Smooth muscle cell (in vitro differentiated cells): ENCODE results near the gene SLC12A8. TPM values are rescaled to one million over a fixed set of nuclear protein-coding genes. Genes with fewer than 3 reads are reported as not detected.

Experiments
- DNase-seq: peaks from one replicate; lab custom pipeline; 2025; ENCODE audit not compliant: unreplicated experiment; lab: John Stamatoyannopoulos, UW
- H2AFZ ChIP-seq: fragments of 200-600 bp; sonication (generic); 2 replicates; pipeline ENCODE4 v1.6.0; 2016; ENCODE audit warnings: antibody characterized with exemption, low read depth, mild to moderate bottlenecking
- H3F3A ChIP-seq: fragments of 200-600 bp; sonication (generic); 2 replicates; pipeline ENCODE4 v1.6.0; 2017; ENCODE audit warnings: antibody characterized with exemption, low read depth
- H3K27ac ChIP-seq: fragments of 200-600 bp; sonication (generic); 2 replicates; pipeline ENCODE4 v1.5.1; 2016; ENCODE audit warnings: low read depth, mild to moderate bottlenecking
- H3K27me3 ChIP-seq: fragments of 200-600 bp; sonication (generic); 2 replicates; pipeline ENCODE4 v1.6.1; 2016; ENCODE audit warnings: low read depth, mild to moderate bottlenecking
- H3K36me3 ChIP-seq: fragments of 200-600 bp; sonication (generic); 2 replicates; pipeline ENCODE4 v1.5.1; 2016; ENCODE audit warnings: low read depth
- H3K4me1 ChIP-seq: fragments of 200-600 bp; sonication (generic); 2 replicates; pipeline ENCODE4 v1.5.1; 2016; ENCODE audit warnings: low read depth
- H3K4me2 ChIP-seq: fragments of 200-600 bp; sonication (generic); 2 replicates; pipeline ENCODE4 v1.6.0; 2016; ENCODE audit warnings: mild to moderate bottlenecking
- H3K4me3 ChIP-seq: fragments of 200-600 bp; sonication (generic); 2 replicates; pipeline ENCODE4 v1.5.1; 2016; ENCODE audit warnings: mild to moderate bottlenecking
- H3K79me2 ChIP-seq: fragments of 200-600 bp; sonication (generic); 2 replicates; pipeline ENCODE4 v1.6.0; 2016; ENCODE audit warnings: low read depth, mild to moderate bottlenecking
- H3K9ac ChIP-seq: fragments of 200-600 bp; sonication (generic); 2 replicates; pipeline ENCODE4 v1.6.0; 2016; ENCODE audit warnings: low read depth
- H3K9me3 ChIP-seq: fragments of 200-600 bp; sonication (generic); replicated peaks from 2 replicates; pipeline ENCODE4 v1.5.1; 2016; ENCODE audit warnings: low read depth
- H4K20me1 ChIP-seq: fragments of 200-600 bp; sonication (generic); 2 replicates; pipeline ENCODE4 v1.6.0; 2016; ENCODE audit warnings: low read depth
- WGBS: methylation state at CpG from one replicate; pipeline ENCODE4 v1.1.7; 2016; ENCODE audit warnings: low lambda C conversion rate; 5-methylcytosine and 5-hydroxymethylcytosine counted together
- polyA plus RNA-seq: library from polyadenylated mRNA; unstranded; fragments of >200 nt; fragmentation: Nextera tagmentation; extraction: Ambion mirVana; gene quantifications from 2 replicates; pipeline ENCODE4 v1.2.1, GENCODE V29; 2016
- total RNA-seq: library from RNA; depleted of rRNA; stranded (reverse); fragments of >200 nt; gene quantifications from 2 replicates; pipeline ENCODE4 v1.2.3, GENCODE V29; 2014
- TF ChIP-seq, protein P1 (sequence below): fragments of 200-600 bp; sonication (generic); IDR thresholded peaks from 2 replicates; pipeline ENCODE4 v1.5.1; 2017; ENCODE audit warnings: borderline replicate concordance, mild to moderate bottlenecking, antibody characterized with exemption; ENCODE audit not compliant: insufficient read depth, poor library complexity, severe bottlenecking

The SLC12A8 gene
- total and polyA plus RNA-seq, 2 experiments from 2014 or later, result 28.5 to 54.3 TPM

DNA sequence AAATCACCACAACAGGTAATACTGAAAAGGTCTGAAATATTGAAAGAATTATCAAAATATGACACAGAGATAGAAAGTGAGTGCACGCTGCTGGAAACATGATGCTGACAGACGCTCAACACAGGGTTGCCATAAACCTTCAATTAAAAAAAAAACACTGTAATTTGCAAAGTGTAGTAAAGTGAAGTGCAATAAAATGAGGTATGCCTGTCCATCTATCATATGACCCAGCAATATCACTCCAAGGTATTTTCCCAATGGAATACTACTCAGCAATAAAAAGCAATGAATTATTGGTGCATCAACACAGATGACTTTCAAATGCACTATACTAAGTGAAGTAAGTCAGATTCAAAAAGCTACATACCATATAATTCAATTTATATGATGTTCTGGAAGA is 47.6 kb upstream of the SLC12A8 start:
- Histone ChIP-seq H3K9me3 (no peaks in the 10 kb centered on the region), H3K36me3 (peaks cover 12% of the 10 kb centered on the region), H3K4me2 (no peak overlapping the region), H3F3A (no peaks in the 10 kb centered on the region), H3K4me1 (no peaks in the 10 kb centered on the region), H3K27ac (no peak overlapping the region), H3K4me3 (no peak overlapping the region), H3K9ac (no peak overlapping the region), H3K27me3 (no peaks in the 10 kb centered on the region), H2AFZ (no peak overlapping the region), H3K79me2 (no peaks in the 10 kb centered on the region), H4K20me1 (no peaks in the 10 kb centered on the region)
- TF ChIP-seq, protein P1, sequence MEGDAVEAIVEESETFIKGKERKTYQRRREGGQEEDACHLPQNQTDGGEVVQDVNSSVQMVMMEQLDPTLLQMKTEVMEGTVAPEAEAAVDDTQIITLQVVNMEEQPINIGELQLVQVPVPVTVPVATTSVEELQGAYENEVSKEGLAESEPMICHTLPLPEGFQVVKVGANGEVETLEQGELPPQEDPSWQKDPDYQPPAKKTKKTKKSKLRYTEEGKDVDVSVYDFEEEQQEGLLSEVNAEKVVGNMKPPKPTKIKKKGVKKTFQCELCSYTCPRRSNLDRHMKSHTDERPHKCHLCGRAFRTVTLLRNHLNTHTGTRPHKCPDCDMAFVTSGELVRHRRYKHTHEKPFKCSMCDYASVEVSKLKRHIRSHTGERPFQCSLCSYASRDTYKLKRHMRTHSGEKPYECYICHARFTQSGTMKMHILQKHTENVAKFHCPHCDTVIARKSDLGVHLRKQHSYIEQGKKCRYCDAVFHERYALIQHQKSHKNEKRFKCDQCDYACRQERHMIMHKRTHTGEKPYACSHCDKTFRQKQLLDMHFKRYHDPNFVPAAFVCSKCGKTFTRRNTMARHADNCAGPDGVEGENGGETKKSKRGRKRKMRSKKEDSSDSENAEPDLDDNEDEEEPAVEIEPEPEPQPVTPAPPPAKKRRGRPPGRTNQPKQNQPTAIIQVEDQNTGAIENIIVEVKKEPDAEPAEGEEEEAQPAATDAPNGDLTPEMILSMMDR, result no peak
- DNase-seq, result no peak
- WGBS, result 97% methylated on average over 2 of the region's 2 CpGs

DNA sequence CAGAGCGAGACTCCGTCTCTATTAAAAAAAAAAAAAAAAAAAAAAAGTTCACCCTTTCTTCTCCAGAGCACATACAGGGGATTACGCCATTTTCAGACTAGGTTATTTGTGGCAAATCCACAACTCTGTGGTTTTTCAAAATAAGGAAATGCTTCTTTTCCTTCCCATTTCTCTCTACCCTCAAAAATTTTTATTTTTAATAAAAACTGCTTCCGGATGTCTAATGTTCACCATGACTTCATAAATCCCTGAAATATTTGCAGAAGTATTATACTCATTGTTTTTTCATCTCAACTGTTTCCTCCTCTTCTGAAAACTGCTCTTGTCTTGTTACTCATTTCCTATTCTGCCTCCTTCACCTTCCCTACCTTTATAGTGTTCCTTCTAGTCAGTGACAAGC is 45.0 kb upstream of the SLC12A8 start:
- no peak overlapping the region for H3K4me2 ChIP-seq
- H3K4me1 ChIP-seq, result no peaks in the 10 kb centered on the region
- H3K27me3 ChIP-seq, result no peaks in the 10 kb centered on the region
- WGBS, result over 99% methylated on average over 4 of the region's 4 CpGs
- no peaks in the 10 kb centered on the region for H3F3A ChIP-seq
- no peak overlapping the region for H3K4me3 ChIP-seq
- no peak overlapping the region for H3K9ac ChIP-seq
- H3K27ac ChIP-seq, result no peak overlapping the region
- peaks cover 12% of the 10 kb centered on the region for H3K36me3 ChIP-seq
- H3K79me2 ChIP-seq, result no peaks in the 10 kb centered on the region
- no peak overlapping the region for H2AFZ ChIP-seq
- no peaks in the 10 kb centered on the region for H4K20me1 ChIP-seq
- no peak for DNase-seq
- no peaks in the 10 kb centered on the region for H3K9me3 ChIP-seq
- TF ChIP-seq, protein P1, result no peak

DNA sequence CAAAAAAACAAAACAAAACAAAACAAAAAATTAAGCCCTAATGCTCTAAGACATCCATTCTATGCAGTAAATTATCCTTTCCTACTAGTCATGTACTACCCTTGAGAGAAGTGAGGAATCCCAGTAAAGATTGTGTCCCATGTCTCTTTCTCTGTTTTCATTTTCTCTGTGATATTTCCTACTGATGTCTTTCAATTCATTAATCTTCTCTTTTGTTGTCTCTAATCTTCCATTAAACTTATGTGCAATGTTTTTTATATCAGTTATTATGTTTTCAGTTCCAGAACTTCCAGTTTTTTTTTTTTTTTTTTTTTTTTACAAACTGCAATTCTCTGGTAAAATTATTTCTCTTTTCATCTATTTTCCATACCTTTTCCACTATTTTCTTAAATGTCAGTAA is 44.1 kb upstream of the SLC12A8 start:
- Histone ChIP-seq H3K79me2 (no peaks in the 10 kb centered on the region), H3K4me2 (no peak overlapping the region), H3K27ac (no peak overlapping the region), H3K36me3 (peaks cover 14% of the 10 kb centered on the region), H4K20me1 (no peaks in the 10 kb centered on the region), H2AFZ (no peak overlapping the region), H3K4me3 (no peak overlapping the region), H3K27me3 (no peaks in the 10 kb centered on the region), H3F3A (no peaks in the 10 kb centered on the region), H3K4me1 (no peaks in the 10 kb centered on the region), H3K9me3 (no peaks in the 10 kb centered on the region), H3K9ac (no peak overlapping the region)
- TF ChIP-seq, protein P1, result no peak
- DNase-seq, result no peak

DNA sequence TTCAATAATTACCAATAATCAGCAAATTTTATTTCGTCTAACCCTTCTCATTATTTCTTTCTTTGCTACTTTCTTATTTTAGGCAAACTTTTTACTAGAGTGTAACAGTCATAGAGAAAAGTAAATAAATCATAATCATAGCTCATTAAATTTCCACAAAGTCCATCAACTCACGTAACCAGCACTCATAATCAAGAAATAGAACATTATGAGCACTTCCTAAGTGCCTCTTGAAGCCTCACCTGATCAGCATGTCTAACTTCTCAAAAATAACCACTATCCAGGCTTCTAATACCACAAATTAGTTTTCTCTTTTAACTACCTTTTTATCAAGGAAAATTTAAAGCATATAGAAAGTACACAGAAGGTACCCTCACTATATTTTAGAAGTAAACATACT is 38.4 kb upstream of the SLC12A8 start:
- Histone ChIP-seq H3K4me2 (no peak overlapping the region), H3F3A (no peaks in the 10 kb centered on the region), H3K4me1 (no peaks in the 10 kb centered on the region), H3K36me3 (peaks cover 2% of the 10 kb centered on the region), H3K27me3 (no peaks in the 10 kb centered on the region), H4K20me1 (peaks cover 18% of the 10 kb centered on the region), H3K79me2 (no peaks in the 10 kb centered on the region), H3K27ac (no peak overlapping the region), H3K9me3 (no peaks in the 10 kb centered on the region), H2AFZ (no peak overlapping the region), H3K9ac (no peak overlapping the region), H3K4me3 (no peak overlapping the region)
- DNase-seq, result no peak
- 96% methylated on average over 2 of the region's 2 CpGs for WGBS
- TF ChIP-seq, protein P1, result no peak
